ENCODE measurements around the gene INSC. TPM values are rescaled to one million over a fixed set of nuclear protein-coding genes. Genes with fewer than 3 reads are reported as not detected.

INSC gene, protein sequence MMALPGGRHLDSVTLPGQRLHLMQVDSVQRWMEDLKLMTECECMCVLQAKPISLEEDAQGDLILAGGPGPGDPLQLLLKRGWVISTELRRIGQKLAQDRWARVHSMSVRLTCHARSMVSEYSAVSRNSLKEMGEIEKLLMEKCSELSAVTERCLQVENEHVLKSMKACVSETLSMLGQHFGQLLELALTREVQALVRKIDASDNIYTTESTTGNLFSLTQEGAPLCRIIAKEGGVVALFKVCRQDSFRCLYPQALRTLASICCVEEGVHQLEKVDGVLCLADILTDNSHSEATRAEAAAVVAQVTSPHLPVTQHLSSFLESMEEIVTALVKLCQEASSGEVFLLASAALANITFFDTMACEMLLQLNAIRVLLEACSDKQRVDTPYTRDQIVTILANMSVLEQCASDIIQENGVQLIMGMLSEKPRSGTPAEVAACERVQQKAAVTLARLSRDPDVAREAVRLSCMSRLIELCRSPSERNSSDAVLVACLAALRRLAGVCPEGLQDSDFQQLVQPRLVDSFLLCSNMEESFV
- under 1 TPM; 0.10 to 0.24 TPM for total RNA-seq

DNA sequence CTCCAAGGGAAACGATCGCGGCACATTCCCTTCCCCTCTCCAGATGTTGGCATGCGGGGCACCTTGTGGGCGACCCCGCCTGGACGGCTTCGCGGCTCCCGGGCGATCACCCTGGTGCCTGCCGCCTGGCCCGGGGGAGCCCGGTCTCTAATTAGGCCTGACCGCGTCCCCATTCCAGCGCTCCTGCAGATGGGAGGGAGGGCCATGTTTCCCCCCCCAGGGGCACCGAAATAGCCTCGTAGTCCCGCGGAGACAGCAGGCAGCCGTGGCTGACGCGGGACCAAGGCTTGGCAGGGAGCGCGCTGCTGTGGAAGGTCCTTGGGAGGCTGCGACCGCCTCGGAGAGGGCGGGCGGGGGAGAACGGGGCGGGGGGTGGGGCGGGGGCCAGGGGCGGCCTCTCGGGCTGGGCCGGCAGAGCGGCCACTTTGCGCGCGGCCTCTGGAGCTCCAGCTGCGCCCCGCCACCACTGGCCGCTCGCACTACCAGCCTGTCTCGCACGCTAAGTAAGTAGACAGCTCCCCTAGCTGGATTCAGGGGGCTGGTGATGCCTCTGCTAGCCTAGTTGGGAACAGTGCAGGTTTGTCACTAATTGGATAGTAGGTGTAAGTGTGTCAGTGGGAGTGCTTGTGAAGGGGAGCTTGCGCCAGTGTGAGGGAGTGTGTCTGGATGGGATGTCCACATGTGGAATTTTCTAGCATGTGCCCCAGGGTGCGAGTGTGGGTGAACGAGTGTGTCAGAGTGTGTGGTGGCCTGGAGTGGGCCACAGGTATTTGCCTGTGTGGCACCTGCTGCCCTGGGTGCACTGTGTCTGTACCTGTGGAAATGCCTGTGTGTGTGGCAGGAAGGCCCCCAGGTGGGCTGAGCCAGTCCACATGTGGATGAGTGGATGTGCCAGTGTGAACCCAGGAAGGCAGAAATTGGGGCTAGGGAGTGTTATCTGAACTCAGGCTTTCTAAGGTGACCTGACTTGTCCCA, at the start of gene INSC:
TSS of gene INSC (plus strand) at position 423 of the 975 bp plus-strand sequence. CDS start 34,252 bp downstream, outside the sequence.

DNA sequence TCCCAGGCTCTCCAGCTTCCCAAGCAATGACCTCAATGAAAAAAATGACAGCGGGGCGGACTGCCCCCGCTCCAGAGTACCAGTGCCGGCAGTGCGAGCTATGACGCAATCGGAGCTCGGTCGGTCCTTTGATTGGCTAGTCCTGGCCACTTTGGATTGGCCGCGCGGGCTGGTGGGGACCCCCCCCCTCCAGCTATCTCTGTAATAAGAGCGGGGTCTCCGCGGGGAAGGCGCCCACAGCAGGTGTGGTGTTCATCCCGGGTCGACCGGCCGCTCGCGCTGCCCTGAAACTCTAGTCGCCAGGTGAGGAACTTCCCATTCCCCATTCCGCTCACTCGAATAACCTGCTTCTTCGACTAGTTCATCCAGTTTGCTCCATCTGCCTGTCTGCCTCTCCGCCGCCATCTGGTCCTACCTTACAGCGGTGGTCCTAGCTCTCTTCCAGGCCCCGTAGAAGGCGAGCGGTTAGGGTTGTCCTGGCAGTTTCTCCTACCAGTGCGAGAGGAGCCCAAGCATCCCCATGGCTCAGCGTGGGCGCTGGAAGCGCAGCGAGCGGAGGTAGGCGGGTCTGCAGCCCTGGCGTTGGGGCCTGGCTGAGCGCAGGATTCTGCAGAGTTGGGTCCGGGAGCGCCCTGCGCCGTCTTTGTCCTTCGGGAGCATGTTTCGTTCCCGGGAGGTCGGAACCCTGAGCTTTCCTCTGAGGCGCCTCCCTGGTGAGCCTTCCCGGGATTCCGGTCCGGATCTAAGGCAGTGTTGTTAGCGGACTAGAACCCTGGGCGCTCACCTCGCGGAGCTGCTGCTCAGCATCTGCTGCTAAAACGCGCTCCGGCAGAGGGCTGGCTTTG, 41.1 kb upstream of the INSC start, which contains the start of gene CALCB:
TSS of gene CALCB (plus strand) at position 233 of the 845 bp plus-strand sequence. CDS start 1,126 bp downstream, outside the sequence.

Other genes starting within 250 kb of the INSC start
- gene CYP2R1, start 222.7 kb upstream of the INSC start, total RNA-seq: 10 to 100 TPM; 13.4 to 14.1 TPM
- not detected for gene CALCA, start 142.6 kb upstream of the INSC start, total RNA-seq
- 1 to 10 TPM; 1.1 to 1.3 TPM for gene CALCB, start 41.3 kb upstream of the INSC start, total RNA-seq